Measurements from ENCODE around the gene DHRS2. TPM values are rescaled to one million over a fixed set of nuclear protein-coding genes. Genes with fewer than 3 reads are reported as not detected.

The DHRS2 gene
- total and polyA plus RNA-seq, 2 of the 4 experiments (the other 2 are of a cell fraction): 0.12 to 0.18 TPM

DNA sequence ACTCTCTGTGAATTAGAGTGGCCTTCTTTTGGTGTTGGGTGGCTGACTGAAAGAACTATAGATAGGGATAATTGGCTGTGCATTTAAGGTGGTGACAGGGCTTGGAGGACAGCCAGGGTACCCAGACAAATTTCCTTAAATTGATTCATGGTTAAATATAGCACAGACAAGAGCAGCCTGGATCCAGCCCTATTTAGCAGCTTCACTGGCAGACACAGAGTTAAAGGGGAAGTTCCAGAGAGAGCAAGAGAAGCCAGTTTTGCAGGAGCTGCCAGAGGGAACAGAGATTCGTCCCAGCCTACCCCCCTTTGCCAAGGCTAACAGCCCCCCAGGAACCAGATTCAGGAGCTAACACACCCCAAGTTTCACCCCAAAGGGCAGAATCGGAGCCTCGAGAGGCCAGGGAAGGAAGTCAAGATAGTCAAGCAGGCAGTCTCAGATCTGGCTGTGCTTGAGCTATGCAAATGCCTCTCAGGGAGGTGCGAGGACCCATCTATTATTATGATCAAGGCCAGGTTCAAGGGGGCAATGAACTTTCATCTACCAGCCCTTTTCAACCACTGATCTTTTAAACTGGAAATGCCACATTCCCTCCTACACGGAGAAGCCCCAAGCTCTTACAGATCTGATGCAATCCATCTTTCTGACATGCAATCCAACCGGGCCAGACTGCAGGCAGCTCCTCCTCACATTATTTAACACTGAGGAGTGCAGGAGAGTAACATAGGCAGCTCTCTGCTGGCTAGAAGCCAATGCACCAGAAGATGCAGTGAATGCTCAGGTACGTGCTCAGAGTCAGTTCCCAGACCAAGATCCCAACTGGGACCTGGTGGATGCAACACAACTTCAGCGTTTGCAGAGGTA is 58.2 kb downstream of the DHRS2 start:
- no peak overlapping the region for H2BK5ac ChIP-seq (ENCODE audit: low read depth, low read length, poor library complexity, severe bottlenecking)
- in situ Hi-C loops (cut with MboI; ENCODE audit: low sequenced_read_pairs): no loop called here

More for the DNA sequence above, 58.2 kb downstream of the DHRS2 start:
- Histone ChIP-seq H4K91ac (ENCODE audit: insufficient read depth, low read depth, low read length) (no peak overlapping the region; the same call in 1 of the 2 replicates), H3K4me3 (ENCODE audit: insufficient read depth, low read depth, low read length) (no peak overlapping the region), H3K23ac (ENCODE audit: low read depth, low read length) (no peak overlapping the region), H3K9me1 (ENCODE audit: insufficient read depth, low read length) (no peaks in the 10 kb centered on the region), H3K79me1 (ENCODE audit: low read depth in 1 of 2, low read length in 2 of 2) (no peaks in the 10 kb centered on the region), H2BK20ac (ENCODE audit: low read depth, low read length) (no peak overlapping the region), H4K5ac (ENCODE audit: low read depth, low read length) (no peak overlapping the region), H3K9ac (ENCODE audit: low read depth, low read length) (no peak overlapping the region), H3K4me1 (ENCODE audit: control insufficient read depth, insufficient read depth, low read length) (peaks cover 2% of the 10 kb centered on the region; the same call in 1 of the 2 replicates), H3K56ac (ENCODE audit: extremely low read depth, insufficient read depth, low read length) (no peak overlapping the region), H3K4ac (ENCODE audit: low read depth, low read length) (no peak overlapping the region), H3K9me3 (ENCODE audit: control insufficient read depth, insufficient read depth, low read length) (no peaks in the 10 kb centered on the region), H2BK120ac (ENCODE audit: low read depth, low read length) (0 out of 2 replicates have a peak overlapping the region, but pooled peaks have one; percentile 2), H4K20me1 (ENCODE audit: insufficient read depth, low read length) (no peaks in the 10 kb centered on the region), H2AK5ac (ENCODE audit: low read depth, low read length) (no peak overlapping the region), H2AFZ (replicated peaks; ENCODE audit: low read length, poor library complexity) (no peak overlapping the region), H2AK9ac (replicated peaks; ENCODE audit: low read depth, low read length, poor library complexity) (no peak overlapping the region), H3K4me2 (ENCODE audit: low read depth, low read length) (no peak overlapping the region), H3K18ac (ENCODE audit: low read depth, low read length) (no peak overlapping the region), H3K27ac (ENCODE audit: insufficient read depth, low read length) (no peak overlapping the region), H4K8ac (ENCODE audit: low read depth in 2 of 2, low read length in 2 of 2) (no peak overlapping the region), H2BK15ac (ENCODE audit: low read depth, low read length) (no peak overlapping the region), H3K14ac (replicated peaks; ENCODE audit: low read depth, low read length) (no peak overlapping the region), H3K36me3 (ENCODE audit: control insufficient read depth, insufficient read depth, low read length) (no peaks in the 10 kb centered on the region), H3K27me3 (ENCODE audit: control insufficient read depth, insufficient read depth, low read length) (peaks cover 17% of the 10 kb centered on the region)
- BruUV-seq (replicated peaks): no TSS peak
- ChIA-PET POLR2A (ENCODE audit: unreplicated experiment) (no interaction called here), CTCF (no interaction called here)
- WGBS, 2 experiments (ENCODE audit: extremely low coverage in 2 of 2, insufficient read length in 1 of 2): 38% methylated on average over 1 of the region's 8 CpGs; no CpG with 5 or more reads in 1 of the 2 experiments
- TF ChIP-seq CEBPB (IDR thresholded peaks at IDR 0.05; ENCODE audit: low read depth, low read length): peak; percentile 65
- TF ChIP-seq MAFK (IDR thresholded peaks at IDR 0.05; ENCODE audit: low read depth, low read length): no peak
- intact Hi-C loops (cut with micrococcal nuclease) (no loop called here), dilution Hi-C loops (cut with HindIII; ENCODE audit: low sequenced_read_pairs, unreplicated experiment) (no loop called here)
- DNase-seq (peak; percentile 2), ATAC-seq (ENCODE audit: low read depth) (peak; percentile 32; the same call in 1 of the 2 replicates)

Other genes with a start within 250 kb of the DHRS2 start
- gene MYH6, start 228.1 kb upstream of the DHRS2 start, total RNA-seq (2012; rRNA removed): not detected in 2 replicates
- not detected in 2 replicates for gene MYH6, start 228.1 kb upstream of the DHRS2 start, polyA plus RNA-seq (2012; rRNA removed)
- not detected in 2 replicates for gene MYH7, start 200.7 kb upstream of the DHRS2 start, total RNA-seq (2012; rRNA removed)
- not detected in 2 replicates for gene MYH7, start 200.7 kb upstream of the DHRS2 start, polyA plus RNA-seq (2012; rRNA removed)
- gene NGDN, start 166.7 kb upstream of the DHRS2 start, total RNA-seq (2012; rRNA removed): 49.8 and 50.0 TPM in 2 replicates
- 43.6 and 48.1 TPM in 2 replicates for gene NGDN, start 166.7 kb upstream of the DHRS2 start, polyA plus RNA-seq (2012; rRNA removed)
- under 0.01 and 0.18 TPM in 2 replicates for gene ZFHX2, start 84.6 kb upstream of the DHRS2 start, total RNA-seq (2012; rRNA removed)
- 0.53 and 0.67 TPM in 2 replicates for gene ZFHX2, start 84.6 kb upstream of the DHRS2 start, polyA plus RNA-seq (2012; rRNA removed)
- 5.0 and 5.8 TPM in 2 replicates for gene THTPA, start 80.1 kb upstream of the DHRS2 start, total RNA-seq (2012; rRNA removed)
- 8.6 and 9.2 TPM in 2 replicates for gene THTPA, start 80.1 kb upstream of the DHRS2 start, polyA plus RNA-seq (2012; rRNA removed)
- gene AP1G2, start 68.6 kb upstream of the DHRS2 start, total RNA-seq (2012; rRNA removed): 2.2 and 2.9 TPM in 2 replicates
- gene AP1G2, start 68.6 kb upstream of the DHRS2 start, polyA plus RNA-seq (2012; rRNA removed): 19.2 and 19.7 TPM in 2 replicates
- not detected in 2 replicates for gene JPH4, start 57.6 kb upstream of the DHRS2 start, total RNA-seq (2012; rRNA removed)
- gene JPH4, start 57.6 kb upstream of the DHRS2 start, polyA plus RNA-seq (2012; rRNA removed): not detected in 2 replicates